H1 (cell line): Measurements from ENCODE around the gene CHRNA1. TPM values are rescaled to one million over a fixed set of nuclear protein-coding genes. Genes with fewer than 3 reads are reported as not detected.

Experiments
- polyA plus RNA-seq, 7 experiments: library from polyadenylated mRNA; depleted of rRNA in 3 of 7; stranded (reverse) in 5 of 7; unstranded in 2 of 7; fragments of >200 nt in 5 of 7; fragments of 200-250 nt in 2 of 7; gene quantifications; 1 replicate in 5 of 7; 2 replicates in 1 of 7; 4 replicates in 1 of 7; pipeline versions ENCODE4 v1.2.1 to v1.2.3, GENCODE V29; 2011 to 2013; ENCODE audit warnings: missing spikeins in 2 of 7, mixed read lengths in 2 of 7
- total RNA-seq: library from RNA; stranded (reverse); fragmentation: NEBNext Ultra II Directional; extraction: Animal tissue kit (Norgen Biotek cat#: 25700); gene quantifications from 2 replicates; pipeline ENCODE4 v1.2.1, GENCODE V29; 2021
- TF ChIP-seq, protein P1 (sequence below): IDR thresholded peaks from 2 replicates; pipeline ENCODE4 v1.6.1; 2012; ENCODE audit warnings: low read length, inconsistent platforms

CHRNA1 gene
- total and polyA plus RNA-seq, 2 of the 8 experiments (the other 6 are each of a cell fraction or from before 2014, with no cell fraction given): 0.11 to 0.15 TPM

DNA sequence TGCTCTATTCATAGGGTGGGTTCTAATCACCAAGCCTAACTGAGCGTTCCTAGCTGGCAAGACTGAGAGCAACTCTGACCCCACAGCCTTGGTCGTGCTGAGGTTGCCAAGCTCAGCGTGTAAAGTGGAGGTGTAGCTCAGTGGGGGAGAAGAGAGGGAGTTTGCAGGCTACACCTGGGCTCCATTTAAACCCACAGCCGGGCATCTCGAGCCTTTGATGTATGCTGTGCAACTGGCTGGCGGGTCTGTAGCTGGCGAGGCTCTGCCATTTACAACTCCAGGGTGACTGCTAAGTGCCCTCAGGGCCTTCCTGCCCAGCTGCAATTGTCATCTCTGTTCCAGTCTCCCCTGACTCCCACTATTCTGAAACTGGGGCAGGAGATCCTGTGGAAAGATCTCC, 20.0 kb upstream of the CHRNA1 start (continued):
- TF ChIP-seq, protein P1, sequence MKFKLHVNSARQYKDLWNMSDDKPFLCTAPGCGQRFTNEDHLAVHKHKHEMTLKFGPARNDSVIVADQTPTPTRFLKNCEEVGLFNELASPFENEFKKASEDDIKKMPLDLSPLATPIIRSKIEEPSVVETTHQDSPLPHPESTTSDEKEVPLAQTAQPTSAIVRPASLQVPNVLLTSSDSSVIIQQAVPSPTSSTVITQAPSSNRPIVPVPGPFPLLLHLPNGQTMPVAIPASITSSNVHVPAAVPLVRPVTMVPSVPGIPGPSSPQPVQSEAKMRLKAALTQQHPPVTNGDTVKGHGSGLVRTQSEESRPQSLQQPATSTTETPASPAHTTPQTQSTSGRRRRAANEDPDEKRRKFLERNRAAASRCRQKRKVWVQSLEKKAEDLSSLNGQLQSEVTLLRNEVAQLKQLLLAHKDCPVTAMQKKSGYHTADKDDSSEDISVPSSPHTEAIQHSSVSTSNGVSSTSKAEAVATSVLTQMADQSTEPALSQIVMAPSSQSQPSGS: no peak
- TF ChIP-seq, all 59 proteins: peak for 0
